ENCODE data around the gene ILKAP.

Gene ILKAP

DNA sequence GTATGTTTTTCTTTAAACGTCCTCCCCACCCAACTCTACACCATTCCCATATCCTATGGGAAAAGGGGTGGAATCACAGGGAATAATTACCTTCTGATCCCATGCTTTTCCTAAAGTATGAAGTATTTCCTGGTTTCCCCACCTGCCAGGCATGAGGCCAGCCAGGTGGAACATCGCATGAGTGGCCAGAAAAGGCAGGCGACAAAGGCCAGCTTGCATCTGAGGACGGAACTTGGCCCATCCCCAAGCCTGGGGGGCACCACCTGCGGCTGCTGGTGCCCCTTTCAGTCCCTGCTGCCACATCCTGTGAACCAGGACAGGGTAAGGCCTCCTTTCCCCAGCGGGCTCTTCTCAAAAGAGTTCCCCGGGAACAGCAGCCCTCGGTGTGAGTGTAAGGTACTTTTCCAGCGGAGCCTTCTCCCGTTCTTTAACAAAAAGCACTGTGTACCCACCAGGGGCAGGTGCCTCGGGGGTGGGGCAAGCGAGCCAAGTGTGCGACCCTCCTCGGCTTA lies 45.9 kb downstream of the ILKAP start:
- H3K4me3 ChIP-seq (ENCODE audit: low read depth in 1 of 2, low read length in 1 of 2) = no peak overlapping the region
- peaks cover 2 to 12% of the 10 kb centered on the region in 2 experiments for H3K4me1 ChIP-seq (ENCODE audit: control insufficient read depth in 1 of 2, insufficient read depth in 1 of 2, low read depth in 1 of 2, low read length in 1 of 2)
- H3K27me3 ChIP-seq = peaks cover 67% of the 10 kb centered on the region
- H3K36me3 ChIP-seq = no peaks in the 10 kb centered on the region
- H3K27ac ChIP-seq = no peak overlapping the region
- no peaks in the 10 kb centered on the region for H3K9me3 ChIP-seq
- TF ChIP-seq, protein P1, sequence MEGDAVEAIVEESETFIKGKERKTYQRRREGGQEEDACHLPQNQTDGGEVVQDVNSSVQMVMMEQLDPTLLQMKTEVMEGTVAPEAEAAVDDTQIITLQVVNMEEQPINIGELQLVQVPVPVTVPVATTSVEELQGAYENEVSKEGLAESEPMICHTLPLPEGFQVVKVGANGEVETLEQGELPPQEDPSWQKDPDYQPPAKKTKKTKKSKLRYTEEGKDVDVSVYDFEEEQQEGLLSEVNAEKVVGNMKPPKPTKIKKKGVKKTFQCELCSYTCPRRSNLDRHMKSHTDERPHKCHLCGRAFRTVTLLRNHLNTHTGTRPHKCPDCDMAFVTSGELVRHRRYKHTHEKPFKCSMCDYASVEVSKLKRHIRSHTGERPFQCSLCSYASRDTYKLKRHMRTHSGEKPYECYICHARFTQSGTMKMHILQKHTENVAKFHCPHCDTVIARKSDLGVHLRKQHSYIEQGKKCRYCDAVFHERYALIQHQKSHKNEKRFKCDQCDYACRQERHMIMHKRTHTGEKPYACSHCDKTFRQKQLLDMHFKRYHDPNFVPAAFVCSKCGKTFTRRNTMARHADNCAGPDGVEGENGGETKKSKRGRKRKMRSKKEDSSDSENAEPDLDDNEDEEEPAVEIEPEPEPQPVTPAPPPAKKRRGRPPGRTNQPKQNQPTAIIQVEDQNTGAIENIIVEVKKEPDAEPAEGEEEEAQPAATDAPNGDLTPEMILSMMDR (IDR thresholded peaks at IDR 0.05) = no peak

DNA sequence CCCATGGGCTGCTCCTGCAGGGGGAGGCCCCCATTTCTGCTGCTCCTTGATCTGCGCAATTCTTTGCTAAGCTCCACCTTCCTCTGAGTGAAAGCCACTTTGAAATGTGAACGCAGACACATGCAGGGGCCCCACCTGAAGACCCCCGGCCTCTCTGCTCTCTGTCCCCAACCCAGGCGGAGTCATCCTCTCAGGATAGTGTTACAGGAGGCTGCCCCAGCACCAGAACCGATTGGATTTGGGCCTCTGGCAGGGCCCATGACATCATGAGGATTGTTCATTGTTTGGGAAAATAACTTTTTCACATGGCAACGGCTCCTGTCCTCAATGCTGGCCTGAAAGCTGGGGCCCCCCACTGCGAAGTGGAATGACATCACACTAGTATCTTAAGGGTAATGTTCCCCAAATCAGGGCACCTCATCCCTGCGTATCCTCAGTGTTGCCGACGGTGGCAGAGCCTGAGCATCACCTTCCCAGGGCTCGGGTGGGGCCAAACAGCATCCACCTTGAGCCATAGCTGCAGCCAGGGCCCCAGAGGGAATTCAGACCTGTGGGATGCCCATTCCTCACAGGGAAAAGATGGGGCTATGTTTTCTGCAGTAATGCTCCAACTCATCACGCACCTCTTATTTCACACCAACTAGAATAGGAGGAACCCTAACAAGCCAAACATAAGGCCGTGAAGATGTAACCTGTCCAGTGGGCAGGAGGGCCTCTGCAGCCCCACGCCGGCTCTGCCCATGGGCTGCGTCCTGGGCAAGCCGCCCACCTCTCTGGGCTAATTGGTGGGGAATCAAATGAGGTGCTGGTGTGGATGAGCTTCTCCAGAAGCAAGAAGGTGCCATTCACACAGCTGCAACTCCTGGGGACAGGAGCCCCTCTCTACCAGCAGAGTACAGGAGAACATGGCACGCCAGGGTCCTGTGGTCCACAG lies 47.5 kb downstream of the ILKAP start:
- Histone ChIP-seq H3K9me3 (no peaks in the 10 kb centered on the region), H3K4me1 (ENCODE audit: control insufficient read depth in 1 of 2, insufficient read depth in 1 of 2, low read depth in 1 of 2, low read length in 1 of 2) (peaks cover 2 to 12% of the 10 kb centered on the region in 2 experiments), H3K4me3 (ENCODE audit: low read depth in 1 of 2, low read length in 1 of 2) (no peak overlapping the region), H3K36me3 (no peaks in the 10 kb centered on the region), H3K27ac (no peak overlapping the region), H3K27me3 (peaks cover 51% of the 10 kb centered on the region)
- TF ChIP-seq, protein P1 (IDR thresholded peaks at IDR 0.05) = no peak

DNA sequence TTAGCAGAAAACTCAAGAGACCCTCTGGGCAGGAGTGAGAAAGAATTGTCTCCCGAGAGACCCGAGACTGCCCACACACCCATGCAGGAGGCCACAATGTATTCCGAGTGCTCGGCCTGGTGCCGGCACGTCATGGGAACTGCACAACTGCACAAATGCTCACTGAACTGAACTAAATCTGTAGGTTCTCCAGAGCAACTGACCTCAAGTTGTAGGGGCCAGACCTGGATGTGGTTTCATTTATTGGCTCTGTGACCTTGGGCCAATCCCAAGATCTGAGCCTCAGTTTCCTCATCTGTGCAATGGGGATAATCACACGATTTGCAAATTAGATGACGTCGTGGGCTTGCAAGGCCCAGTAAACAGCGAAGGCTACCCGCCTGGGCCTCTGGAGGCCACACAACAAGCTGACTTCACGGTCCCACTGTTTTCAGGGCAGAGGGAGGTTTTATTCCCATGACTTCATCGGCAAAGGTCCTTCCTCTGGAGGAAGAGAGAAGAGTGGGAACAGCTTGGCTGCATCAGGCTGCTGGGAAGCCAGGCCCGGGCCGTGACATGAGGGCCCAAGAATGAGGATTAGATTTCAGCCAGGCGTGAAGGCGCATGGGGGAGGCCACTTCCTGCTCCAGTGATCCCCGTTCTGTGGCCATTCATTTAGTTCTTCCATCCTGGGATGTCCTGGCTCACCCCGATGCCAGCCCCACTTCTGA lies 48.3 kb downstream of the ILKAP start:
- TF ChIP-seq, protein P1 (IDR thresholded peaks at IDR 0.05) = no peak
- Histone ChIP-seq H3K36me3 (no peaks in the 10 kb centered on the region), H3K27me3 (peaks cover 43% of the 10 kb centered on the region), H3K27ac (no peak overlapping the region), H3K4me1 (ENCODE audit: control insufficient read depth in 1 of 2, insufficient read depth in 1 of 2, low read depth in 1 of 2, low read length in 1 of 2) (peaks cover 2 to 12% of the 10 kb centered on the region in 2 experiments), H3K9me3 (no peaks in the 10 kb centered on the region), H3K4me3 (ENCODE audit: low read depth in 1 of 2, low read length in 1 of 2) (no peak overlapping the region)

DNA sequence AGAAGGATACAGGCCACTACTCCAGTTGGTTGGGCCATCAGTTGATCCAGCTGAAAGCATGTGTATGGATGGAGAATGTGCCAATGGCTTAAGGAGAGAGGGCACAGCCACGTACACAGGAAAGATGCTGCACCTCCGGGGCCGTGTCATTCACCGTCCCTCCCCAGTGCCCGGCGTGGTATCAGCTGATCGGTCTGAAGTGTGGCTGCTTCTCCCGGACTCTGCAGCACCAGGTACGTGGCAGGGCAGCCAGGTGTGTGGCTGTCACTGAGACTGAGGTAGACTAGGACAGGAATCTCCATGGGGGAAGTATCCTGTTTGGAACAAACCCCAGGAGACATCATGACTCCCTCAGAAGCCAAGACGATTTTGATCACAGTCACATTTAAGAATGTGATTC lies 48.9 kb downstream of the ILKAP start:
- H3K4me1 ChIP-seq (ENCODE audit: control insufficient read depth in 1 of 2, insufficient read depth in 1 of 2, low read depth in 1 of 2, low read length in 1 of 2) = peaks cover 2 to 9% of the 10 kb centered on the region in 2 experiments
- H3K4me3 ChIP-seq (ENCODE audit: low read depth in 1 of 2, low read length in 1 of 2) = no peak overlapping the region
- no peaks in the 10 kb centered on the region for H3K9me3 ChIP-seq
- H3K36me3 ChIP-seq = no peaks in the 10 kb centered on the region
- TF ChIP-seq, protein P1 (IDR thresholded peaks at IDR 0.05) = no peak
- peaks cover 37% of the 10 kb centered on the region for H3K27me3 ChIP-seq
- H3K27ac ChIP-seq = no peak overlapping the region

DNA sequence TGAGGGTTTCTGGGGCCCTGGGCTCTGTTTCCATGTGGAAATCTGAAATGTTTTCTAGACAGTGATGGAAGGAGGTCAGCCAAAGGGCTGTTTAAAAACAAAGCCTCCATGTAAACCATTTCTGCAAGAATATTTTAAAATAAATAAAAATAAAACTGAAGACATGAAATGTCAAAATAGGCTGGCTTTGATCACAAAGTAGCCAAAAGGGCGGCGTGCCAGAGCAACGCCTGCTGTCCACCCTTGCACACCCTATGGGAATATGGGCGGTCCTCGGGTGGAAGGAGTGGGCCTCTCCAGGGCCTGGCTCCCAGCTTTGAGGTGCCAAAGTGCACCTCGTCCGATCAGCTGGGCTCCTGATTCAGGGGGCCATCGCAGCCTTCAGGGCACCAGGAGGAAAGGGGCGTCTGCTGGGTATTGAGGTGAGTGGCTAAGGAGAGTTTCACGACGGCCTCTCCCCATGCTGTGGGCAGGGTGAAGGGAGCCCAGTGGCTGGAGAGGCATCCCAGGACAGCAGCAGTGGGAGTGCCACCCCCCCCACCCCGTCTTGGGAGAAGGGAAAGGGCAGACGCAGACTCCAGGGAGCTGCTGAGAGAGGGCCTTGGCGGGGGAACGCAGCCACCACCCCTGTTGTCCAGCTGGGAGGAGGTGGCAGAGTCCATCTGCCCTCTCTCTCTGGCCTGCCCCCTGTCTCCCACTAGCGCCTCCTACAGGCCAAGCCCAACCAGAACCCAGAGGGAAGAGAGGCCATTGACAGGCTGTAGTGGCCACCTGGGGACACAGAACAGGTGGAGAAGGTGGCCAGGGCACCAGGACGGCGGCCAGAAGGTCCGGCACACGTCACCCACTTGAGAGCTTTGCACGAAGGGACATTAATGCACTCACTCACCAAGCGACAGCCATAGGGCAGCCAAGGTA lies 50.5 kb downstream of the ILKAP start:
- no peak overlapping the region for H3K4me3 ChIP-seq (ENCODE audit: low read depth in 1 of 2, low read length in 1 of 2)
- no peaks in the 10 kb centered on the region for H3K9me3 ChIP-seq
- peaks cover 21% of the 10 kb centered on the region for H3K27me3 ChIP-seq
- no peaks in the 10 kb centered on the region for H3K36me3 ChIP-seq
- TF ChIP-seq, protein P1 (IDR thresholded peaks at IDR 0.05) = no peak
- H3K27ac ChIP-seq = no peak overlapping the region
- H3K4me1 ChIP-seq (ENCODE audit: control insufficient read depth in 1 of 2, insufficient read depth in 1 of 2, low read depth in 1 of 2, low read length in 1 of 2) = no peaks in the 10 kb centered on the region

Data from neutrophil (primary cell).